ENCODE data around the gene INSM2. TPM values are rescaled to one million over a fixed set of nuclear protein-coding genes. Genes with fewer than 3 reads are reported as not detected.

Gene INSM2
- total and polyA plus RNA-seq, 4 donors: under 0.01 TPM; not detected in 3

GRCh38 chr14:35534873-35535482 lies 1.0 kb downstream of the INSM2 start:
- H3K27ac ChIP-seq (ENCODE audit: low read depth in 1 of 2, low read length in 2 of 2): no peak overlapping the region
- peak overlapping the region in 1 of 3 donors; percentile 60 for H3K4me3 ChIP-seq (ENCODE audit: low read depth in 1 of 3, low read length in 3 of 3)
- H3K36me3 ChIP-seq (ENCODE audit: control insufficient read depth in 4 of 4, insufficient read depth in 3 of 4, low read depth in 1 of 4, low read length in 3 of 4): peaks cover 0 to 2% (median 0%) of the 10 kb centered on the region in 4 donors
- peak; percentile 65 for DNase-seq (ENCODE audit: low spot score)
- peaks cover 0 to 6% (median 0%) of the 10 kb centered on the region in 4 donors for H3K27me3 ChIP-seq (ENCODE audit: control insufficient read depth in 4 of 4, insufficient read depth in 4 of 4, low read length in 3 of 4)
- H3K9ac ChIP-seq (ENCODE audit: low read depth in 1 of 2, low read length in 2 of 2): no peak overlapping the region
- H3K4me1 ChIP-seq (ENCODE audit: control insufficient read depth in 4 of 4, insufficient read depth in 4 of 4, low read length in 3 of 4): peaks cover 20 to 28% (median 26%) of the 10 kb centered on the region in 4 donors
- 6% methylated on average over 55 of the region's 55 CpGs for WGBS
- peaks cover 0 to 9% (median 0%) of the 10 kb centered on the region in 4 donors for H3K9me3 ChIP-seq (ENCODE audit: control insufficient read depth in 4 of 4, low read length in 3 of 4)
- TF ChIP-seq, protein P1, sequence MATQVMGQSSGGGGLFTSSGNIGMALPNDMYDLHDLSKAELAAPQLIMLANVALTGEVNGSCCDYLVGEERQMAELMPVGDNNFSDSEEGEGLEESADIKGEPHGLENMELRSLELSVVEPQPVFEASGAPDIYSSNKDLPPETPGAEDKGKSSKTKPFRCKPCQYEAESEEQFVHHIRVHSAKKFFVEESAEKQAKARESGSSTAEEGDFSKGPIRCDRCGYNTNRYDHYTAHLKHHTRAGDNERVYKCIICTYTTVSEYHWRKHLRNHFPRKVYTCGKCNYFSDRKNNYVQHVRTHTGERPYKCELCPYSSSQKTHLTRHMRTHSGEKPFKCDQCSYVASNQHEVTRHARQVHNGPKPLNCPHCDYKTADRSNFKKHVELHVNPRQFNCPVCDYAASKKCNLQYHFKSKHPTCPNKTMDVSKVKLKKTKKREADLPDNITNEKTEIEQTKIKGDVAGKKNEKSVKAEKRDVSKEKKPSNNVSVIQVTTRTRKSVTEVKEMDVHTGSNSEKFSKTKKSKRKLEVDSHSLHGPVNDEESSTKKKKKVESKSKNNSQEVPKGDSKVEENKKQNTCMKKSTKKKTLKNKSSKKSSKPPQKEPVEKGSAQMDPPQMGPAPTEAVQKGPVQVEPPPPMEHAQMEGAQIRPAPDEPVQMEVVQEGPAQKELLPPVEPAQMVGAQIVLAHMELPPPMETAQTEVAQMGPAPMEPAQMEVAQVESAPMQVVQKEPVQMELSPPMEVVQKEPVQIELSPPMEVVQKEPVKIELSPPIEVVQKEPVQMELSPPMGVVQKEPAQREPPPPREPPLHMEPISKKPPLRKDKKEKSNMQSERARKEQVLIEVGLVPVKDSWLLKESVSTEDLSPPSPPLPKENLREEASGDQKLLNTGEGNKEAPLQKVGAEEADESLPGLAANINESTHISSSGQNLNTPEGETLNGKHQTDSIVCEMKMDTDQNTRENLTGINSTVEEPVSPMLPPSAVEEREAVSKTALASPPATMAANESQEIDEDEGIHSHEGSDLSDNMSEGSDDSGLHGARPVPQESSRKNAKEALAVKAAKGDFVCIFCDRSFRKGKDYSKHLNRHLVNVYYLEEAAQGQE (IDR thresholded peaks at IDR 0.05): peak; percentile 100
- no peak for TF ChIP-seq JUND (IDR thresholded peaks at IDR 0.05)
- TF ChIP-seq RAD21 (IDR thresholded peaks at IDR 0.05): no peak

DNA sequence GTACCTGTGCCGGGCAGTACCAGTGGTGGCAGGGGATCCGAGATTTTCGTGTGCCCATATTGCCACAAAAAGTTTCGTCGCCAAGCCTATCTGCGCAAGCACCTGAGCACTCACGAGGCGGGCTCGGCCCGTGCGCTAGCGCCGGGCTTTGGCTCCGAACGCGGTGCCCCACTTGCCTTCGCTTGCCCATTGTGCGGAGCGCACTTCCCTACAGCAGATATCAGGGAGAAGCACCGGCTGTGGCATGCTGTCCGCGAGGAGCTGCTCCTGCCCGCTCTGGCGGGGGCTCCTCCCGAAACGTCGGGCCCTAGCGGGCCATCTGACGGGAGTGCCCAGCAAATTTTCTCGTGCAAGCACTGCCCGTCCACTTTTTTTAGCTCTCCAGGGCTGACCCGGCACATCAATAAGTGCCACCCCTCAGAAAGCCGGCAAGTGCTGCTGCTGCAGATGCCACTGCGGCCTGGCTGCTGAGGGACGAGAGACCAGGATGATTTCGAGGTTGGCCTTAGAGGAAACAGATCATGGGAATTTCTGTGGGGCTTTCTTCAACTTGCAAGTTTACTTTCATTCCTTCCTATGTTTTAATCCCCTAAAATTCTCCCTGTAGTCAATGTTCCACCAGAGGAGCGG lies 1.6 kb downstream of the INSM2 start:
- TF ChIP-seq, protein P1 (IDR thresholded peaks at IDR 0.05): peak; percentile 78
- no peak for TF ChIP-seq SP1 (IDR thresholded peaks at IDR 0.05)
- no peak for TF ChIP-seq FOXA1 (IDR thresholded peaks at IDR 0.05)
- TF ChIP-seq GABPA (IDR thresholded peaks at IDR 0.05 in 1 of 2, conservative IDR thresholded peaks at IDR 0.05 in 1 of 2): no peak
- TF ChIP-seq JUND (IDR thresholded peaks at IDR 0.05): no peak
- WGBS: 15% methylated on average over 37 of the region's 37 CpGs
- Histone ChIP-seq H3K4me3 (ENCODE audit: low read depth in 1 of 3, low read length in 3 of 3) (peak overlapping the region in 1 of 3 donors; percentile 11), H3K27me3 (ENCODE audit: control insufficient read depth in 4 of 4, insufficient read depth in 4 of 4, low read length in 3 of 4) (peaks cover 0 to 6% (median 0%) of the 10 kb centered on the region in 4 donors), H3K36me3 (ENCODE audit: control insufficient read depth in 4 of 4, insufficient read depth in 3 of 4, low read depth in 1 of 4, low read length in 3 of 4) (peaks cover 0 to 2% (median 0%) of the 10 kb centered on the region in 4 donors), H3K9ac (ENCODE audit: low read depth in 1 of 2, low read length in 2 of 2) (no peak overlapping the region), H3K27ac (ENCODE audit: low read depth in 1 of 2, low read length in 2 of 2) (no peak overlapping the region), H3K9me3 (ENCODE audit: control insufficient read depth in 4 of 4, low read length in 3 of 4) (peaks cover 0 to 9% (median 0%) of the 10 kb centered on the region in 4 donors), H3K4me1 (ENCODE audit: control insufficient read depth in 4 of 4, insufficient read depth in 4 of 4, low read length in 3 of 4) (peaks cover 20 to 28% (median 26%) of the 10 kb centered on the region in 4 donors)
- no peak for DNase-seq (ENCODE audit: low spot score)

DNA sequence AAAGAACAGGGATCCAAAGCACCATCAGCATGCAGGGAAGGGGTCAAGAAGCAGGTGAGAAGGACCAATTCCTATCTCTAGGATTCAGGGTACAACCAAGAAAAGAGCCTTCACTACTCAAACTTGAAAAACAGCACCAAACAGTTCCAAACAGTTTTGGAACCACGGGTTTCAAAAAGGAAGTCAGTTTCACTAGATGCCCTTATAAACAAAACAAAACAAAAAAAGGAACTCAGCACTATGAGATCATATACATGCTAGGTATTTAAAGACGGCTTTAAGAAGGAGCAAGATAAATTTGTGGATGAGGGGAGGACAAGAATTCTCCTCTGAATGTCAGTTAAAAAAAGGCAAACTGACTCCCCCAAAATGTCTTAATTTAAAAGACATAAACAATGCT lies 6.0 kb downstream of the INSM2 start:
- Histone ChIP-seq H3K27me3 (ENCODE audit: control insufficient read depth in 4 of 4, insufficient read depth in 4 of 4, low read length in 3 of 4) (no peaks in the 10 kb centered on the region), H3K9me3 (ENCODE audit: control insufficient read depth in 4 of 4, low read length in 3 of 4) (peaks cover 0 to 6% (median 0%) of the 10 kb centered on the region in 4 donors), H3K9ac (ENCODE audit: low read depth in 1 of 2, low read length in 2 of 2) (no peak overlapping the region), H3K36me3 (ENCODE audit: control insufficient read depth in 4 of 4, insufficient read depth in 3 of 4, low read depth in 1 of 4, low read length in 3 of 4) (peaks cover 0 to 5% (median 1%) of the 10 kb centered on the region in 4 donors), H3K4me3 (ENCODE audit: low read depth in 1 of 3, low read length in 3 of 3) (no peak overlapping the region), H3K4me1 (ENCODE audit: control insufficient read depth in 4 of 4, insufficient read depth in 4 of 4, low read length in 3 of 4) (peaks cover 1 to 8% (median 6%) of the 10 kb centered on the region in 4 donors), H3K27ac (ENCODE audit: low read depth in 1 of 2, low read length in 2 of 2) (no peak overlapping the region)
- 74% methylated on average over 2 of the region's 2 CpGs for WGBS
- no peak for DNase-seq (ENCODE audit: low spot score)
- TF ChIP-seq GABPA (IDR thresholded peaks at IDR 0.05 in 1 of 2, conservative IDR thresholded peaks at IDR 0.05 in 1 of 2) (no peak), RAD21 (IDR thresholded peaks at IDR 0.05) (no peak), EGR1 (IDR thresholded peaks at IDR 0.05; ENCODE audit: low read depth in 2 of 2) (no peak), HNF4G (IDR thresholded peaks at IDR 0.05) (no peak), NR2F2 (IDR thresholded peaks at IDR 0.05) (no peak), FOXA2 (IDR thresholded peaks at IDR 0.05) (no peak), HNF4A (conservative IDR thresholded peaks at IDR 0.05) (no peak)
